ENCODE results near the gene ZNF513. TPM values are rescaled to one million over a fixed set of nuclear protein-coding genes. Genes with fewer than 3 reads are reported as not detected.
"Not testable (repeated sequence)": the region's sequence is repeated elsewhere in the genome, so short reads cannot be mapped to it uniquely, and the experiment has no call there.

ZNF513 gene
- total RNA-seq, 4 donors from 2014 or later = 7.6 to 16.7 (median 11.7) TPM

DNA sequence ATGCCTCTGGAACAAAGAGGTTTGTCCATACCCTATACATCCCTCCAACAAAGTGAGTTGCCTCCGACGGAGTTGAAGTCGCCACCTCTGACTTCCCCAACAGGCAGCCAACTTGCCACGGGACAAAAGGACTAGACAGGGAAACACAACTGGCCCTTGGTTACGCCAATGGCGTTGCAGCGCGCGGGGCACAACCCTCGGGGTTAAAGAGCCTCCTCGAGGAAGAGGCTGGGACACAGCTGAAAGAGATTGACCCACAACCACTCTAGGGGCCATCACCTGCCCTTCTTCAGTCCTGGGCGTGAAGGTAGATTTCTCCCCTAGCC is 24.5 kb downstream of the ZNF513 start:
- Histone ChIP-seq H3K9me3 (no peaks in the 10 kb centered on the region), H3K4me3 (peak overlapping the region; percentile 75), H3K27ac (peak overlapping the region; percentile 90), H3K27me3 (no peaks in the 10 kb centered on the region), H3K36me3 (no peaks in the 10 kb centered on the region), H3K4me1 (peaks cover 38% of the 10 kb centered on the region)
- 0% methylated on average over 8 of the region's 12 CpGs for WGBS
- peak in 1 of 2 donors; percentile 72 for DNase-seq (ENCODE audit: low spot score in 2 of 2)
- TF ChIP-seq EP300 (IDR thresholded peaks at IDR 0.05) (no peak), POLR2AphosphoS5 (IDR thresholded peaks at IDR 0.05) (peak in 1 of 3 donors; percentile 3)

DNA sequence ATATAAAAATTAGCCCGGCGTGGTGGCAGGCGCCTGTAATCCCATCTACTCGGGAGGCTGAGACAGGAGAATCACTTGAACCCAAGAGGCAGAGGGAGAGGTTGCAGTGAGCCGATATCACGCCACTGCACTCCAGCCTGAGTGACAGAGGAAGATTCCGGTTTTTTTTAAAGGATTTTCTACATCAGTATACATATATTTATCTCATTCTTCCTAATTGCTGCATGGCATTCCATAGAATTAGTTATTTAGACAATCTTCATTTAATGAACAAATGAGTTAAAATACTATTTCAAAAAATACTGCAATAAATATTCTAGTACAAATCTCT is 26.0 kb downstream of the ZNF513 start:
- Histone ChIP-seq H3K4me1 (peaks cover 38% of the 10 kb centered on the region), H3K9me3 (no peaks in the 10 kb centered on the region), H3K27me3 (no peaks in the 10 kb centered on the region), H3K4me3 (no peak overlapping the region), H3K36me3 (no peaks in the 10 kb centered on the region), H3K27ac (no peak overlapping the region)
- TF ChIP-seq EP300 (IDR thresholded peaks at IDR 0.05) (no peak), POLR2AphosphoS5 (IDR thresholded peaks at IDR 0.05) (no peak), POLR2A (IDR thresholded peaks at IDR 0.05) (no peak)
- TF ChIP-seq, protein P1, sequence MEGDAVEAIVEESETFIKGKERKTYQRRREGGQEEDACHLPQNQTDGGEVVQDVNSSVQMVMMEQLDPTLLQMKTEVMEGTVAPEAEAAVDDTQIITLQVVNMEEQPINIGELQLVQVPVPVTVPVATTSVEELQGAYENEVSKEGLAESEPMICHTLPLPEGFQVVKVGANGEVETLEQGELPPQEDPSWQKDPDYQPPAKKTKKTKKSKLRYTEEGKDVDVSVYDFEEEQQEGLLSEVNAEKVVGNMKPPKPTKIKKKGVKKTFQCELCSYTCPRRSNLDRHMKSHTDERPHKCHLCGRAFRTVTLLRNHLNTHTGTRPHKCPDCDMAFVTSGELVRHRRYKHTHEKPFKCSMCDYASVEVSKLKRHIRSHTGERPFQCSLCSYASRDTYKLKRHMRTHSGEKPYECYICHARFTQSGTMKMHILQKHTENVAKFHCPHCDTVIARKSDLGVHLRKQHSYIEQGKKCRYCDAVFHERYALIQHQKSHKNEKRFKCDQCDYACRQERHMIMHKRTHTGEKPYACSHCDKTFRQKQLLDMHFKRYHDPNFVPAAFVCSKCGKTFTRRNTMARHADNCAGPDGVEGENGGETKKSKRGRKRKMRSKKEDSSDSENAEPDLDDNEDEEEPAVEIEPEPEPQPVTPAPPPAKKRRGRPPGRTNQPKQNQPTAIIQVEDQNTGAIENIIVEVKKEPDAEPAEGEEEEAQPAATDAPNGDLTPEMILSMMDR (IDR thresholded peaks at IDR 0.05) = no peak
- 93% methylated on average over 7 of the region's 7 CpGs for WGBS
- no peak for DNase-seq (ENCODE audit: low spot score in 2 of 2)

DNA sequence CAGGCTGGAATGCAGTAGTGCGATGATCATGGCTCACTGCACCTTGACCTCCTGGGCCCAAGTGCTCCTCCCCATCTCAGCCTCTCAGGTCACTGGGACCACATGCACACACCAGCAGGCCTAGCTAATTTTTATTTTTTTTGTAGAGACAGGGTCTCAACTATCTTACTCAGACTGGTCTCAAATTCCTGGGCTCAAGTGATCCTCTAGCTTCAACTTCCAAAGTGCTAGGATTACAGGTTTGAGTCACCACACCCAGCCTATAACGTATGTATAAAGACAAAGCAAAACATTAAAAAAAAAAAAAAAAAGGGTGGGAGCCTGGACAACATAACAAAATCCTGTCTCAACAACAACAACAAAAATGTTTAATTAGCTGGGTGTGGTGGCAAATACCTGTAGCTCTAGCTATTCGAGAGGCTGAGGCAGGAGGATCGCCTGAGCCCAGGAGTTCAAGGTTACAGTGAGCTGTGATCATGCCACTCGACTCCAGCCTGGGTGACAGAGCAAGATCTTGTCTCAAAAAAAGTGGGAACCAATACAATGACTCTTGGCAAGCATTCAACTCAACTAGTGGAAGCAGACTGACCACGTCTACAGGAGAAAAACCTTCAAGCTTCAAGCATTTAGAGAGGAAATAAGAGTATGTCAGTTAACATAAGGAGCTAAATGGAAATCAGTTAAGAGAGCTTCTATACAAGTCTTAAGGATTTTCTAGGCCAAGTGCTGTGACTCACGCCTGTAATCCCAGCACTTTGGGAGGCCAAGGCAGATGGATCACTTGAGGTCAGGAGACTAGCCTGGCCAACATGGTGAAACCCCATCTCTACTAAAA is 26.6 kb downstream of the ZNF513 start:
- 63% methylated on average over 7 of the region's 7 CpGs for WGBS
- no peak for TF ChIP-seq POLR2AphosphoS5 (IDR thresholded peaks at IDR 0.05)
- TF ChIP-seq, protein P1 (IDR thresholded peaks at IDR 0.05) = no peak
- no peak for TF ChIP-seq POLR2A (IDR thresholded peaks at IDR 0.05)
- no peak for TF ChIP-seq EP300 (IDR thresholded peaks at IDR 0.05)

DNA sequence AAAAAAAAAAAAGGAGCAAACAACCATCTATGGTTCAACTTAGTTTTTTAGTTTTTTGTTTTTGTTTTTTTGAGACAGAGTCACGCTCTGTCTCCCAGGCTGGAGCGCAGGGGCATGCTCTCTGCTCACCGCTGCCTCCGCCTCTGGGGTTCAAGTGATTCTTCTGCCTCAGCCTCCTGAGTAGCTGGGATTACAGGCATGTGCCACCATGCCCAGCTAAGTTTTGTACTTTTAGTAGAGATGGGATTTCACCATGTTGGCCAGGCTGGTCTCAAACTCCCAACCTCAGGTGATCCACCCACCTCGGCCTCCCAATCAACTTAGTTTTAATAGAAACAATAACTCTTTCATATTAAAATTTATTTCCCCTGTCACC is 27.2 kb downstream of the ZNF513 start:
- H3K4me3 ChIP-seq; H3K27ac ChIP-seq; H3K9me3 ChIP-seq; H3K36me3 ChIP-seq; H3K27me3 ChIP-seq; DNase-seq (ENCODE audit: low spot score in 2 of 2): not testable (repeated sequence)
- WGBS = 96% methylated on average over 5 of the region's 5 CpGs
- H3K4me1 ChIP-seq = peaks cover 37% of the 10 kb centered on the region

More for the DNA sequence above, 26.6 kb downstream of the ZNF513 start:
- peaks cover 38% of the 10 kb centered on the region for H3K4me1 ChIP-seq
- no peaks in the 10 kb centered on the region for H3K27me3 ChIP-seq
- H3K36me3 ChIP-seq = no peaks in the 10 kb centered on the region
- H3K27ac ChIP-seq = no peak overlapping the region
- no peaks in the 10 kb centered on the region for H3K9me3 ChIP-seq
- no peak for DNase-seq (ENCODE audit: low spot score in 2 of 2)
- no peak overlapping the region for H3K4me3 ChIP-seq

DNA sequence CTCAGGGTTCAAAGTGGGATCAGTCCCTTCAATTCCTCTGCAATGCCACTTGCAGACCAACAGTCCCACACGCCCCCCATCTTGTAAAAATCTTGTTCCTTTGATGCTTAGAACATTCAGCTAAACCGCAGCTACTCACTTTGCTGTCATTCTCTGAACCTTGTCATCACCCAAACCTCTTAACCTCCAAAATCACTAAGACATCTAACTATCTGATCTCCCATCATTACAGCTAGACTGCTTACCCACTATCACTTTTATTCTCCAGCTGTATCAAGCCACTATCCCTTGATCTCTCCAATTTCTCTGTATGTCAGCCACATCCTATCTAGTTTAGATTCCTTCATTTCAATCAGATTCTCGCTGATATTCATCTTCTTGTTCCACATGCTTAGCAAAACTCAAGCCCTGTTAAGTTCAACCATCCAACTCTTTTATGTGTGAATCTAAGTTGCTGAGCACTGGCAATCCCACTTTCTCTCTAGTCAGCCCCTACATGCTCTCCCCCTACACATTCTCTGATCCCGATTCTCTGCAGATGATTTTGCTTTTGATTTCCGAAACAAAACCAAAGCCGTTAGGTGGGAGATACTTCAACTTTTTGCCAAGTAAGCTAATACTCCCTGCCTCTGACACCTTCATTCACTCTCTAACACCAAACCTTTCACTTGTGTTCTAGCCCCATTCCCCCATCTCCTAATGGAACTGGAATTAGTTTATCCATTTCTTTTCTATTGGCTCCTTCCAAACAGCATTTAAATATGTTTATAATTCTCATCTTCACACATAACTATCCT is 28.5 kb downstream of the ZNF513 start:
- no peaks in the 10 kb centered on the region for H3K36me3 ChIP-seq
- 84% methylated on average over 6 of the region's 6 CpGs for WGBS
- H3K4me3 ChIP-seq = no peak overlapping the region
- no peak for DNase-seq (ENCODE audit: low spot score in 2 of 2)
- H3K27ac ChIP-seq = no peak overlapping the region
- H3K4me1 ChIP-seq = peaks cover 27% of the 10 kb centered on the region
- no peaks in the 10 kb centered on the region for H3K9me3 ChIP-seq
- TF ChIP-seq POLR2AphosphoS5 (IDR thresholded peaks at IDR 0.05) = no peak
- no peak for TF ChIP-seq POLR2A (IDR thresholded peaks at IDR 0.05)
- TF ChIP-seq EP300 (IDR thresholded peaks at IDR 0.05) = no peak
- TF ChIP-seq, protein P1 (IDR thresholded peaks at IDR 0.05) = no peak
- no peaks in the 10 kb centered on the region for H3K27me3 ChIP-seq

DNA sequence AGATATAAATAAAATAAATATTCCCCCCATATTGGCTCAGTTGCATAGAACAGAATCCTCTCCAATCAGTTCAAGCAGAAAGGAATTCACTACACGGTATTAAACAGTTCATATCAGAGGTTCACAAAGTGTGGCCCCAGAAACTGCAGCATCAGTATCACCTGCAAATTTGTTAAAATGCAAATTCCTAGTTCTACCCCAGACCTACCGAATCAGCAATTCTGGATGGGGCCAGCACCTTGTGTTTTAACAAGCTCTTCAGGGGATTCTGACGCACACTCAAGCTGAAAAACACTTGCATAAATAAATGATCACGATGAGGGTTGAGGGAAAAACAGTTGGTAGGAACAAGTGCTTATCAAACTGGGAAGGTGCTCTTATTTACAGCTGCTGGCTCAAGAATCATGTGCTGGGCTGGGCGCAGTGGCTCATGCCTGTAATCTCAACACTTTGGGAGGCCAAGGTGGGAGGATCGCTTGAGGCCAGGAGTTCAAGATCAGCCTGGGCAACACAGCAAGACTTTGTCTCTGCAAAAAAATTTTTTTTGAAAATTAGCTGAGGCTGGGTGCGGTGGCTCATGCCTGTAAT is 30.3 kb downstream of the ZNF513 start:
- Histone ChIP-seq H3K9me3 (no peaks in the 10 kb centered on the region), H3K4me1 (peaks cover 20% of the 10 kb centered on the region), H3K36me3 (no peaks in the 10 kb centered on the region), H3K27ac (no peak overlapping the region), H3K27me3 (no peaks in the 10 kb centered on the region), H3K4me3 (no peak overlapping the region)
- TF ChIP-seq POLR2A (IDR thresholded peaks at IDR 0.05) (no peak), EP300 (IDR thresholded peaks at IDR 0.05) (no peak), POLR2AphosphoS5 (IDR thresholded peaks at IDR 0.05) (no peak)
- TF ChIP-seq, protein P1 (IDR thresholded peaks at IDR 0.05) = no peak
- WGBS = 84% methylated on average over 7 of the region's 7 CpGs
- no peak for DNase-seq (ENCODE audit: low spot score in 2 of 2)

Measured in suprapubic skin (tissue), 4 donors.